Measurements from ENCODE around the gene WTIP. TPM values are rescaled to one million over a fixed set of nuclear protein-coding genes. Genes with fewer than 3 reads are reported as not detected.

WTIP gene
- total RNA-seq, 1 experiment from 2014 or later: 58.0 TPM

DNA sequence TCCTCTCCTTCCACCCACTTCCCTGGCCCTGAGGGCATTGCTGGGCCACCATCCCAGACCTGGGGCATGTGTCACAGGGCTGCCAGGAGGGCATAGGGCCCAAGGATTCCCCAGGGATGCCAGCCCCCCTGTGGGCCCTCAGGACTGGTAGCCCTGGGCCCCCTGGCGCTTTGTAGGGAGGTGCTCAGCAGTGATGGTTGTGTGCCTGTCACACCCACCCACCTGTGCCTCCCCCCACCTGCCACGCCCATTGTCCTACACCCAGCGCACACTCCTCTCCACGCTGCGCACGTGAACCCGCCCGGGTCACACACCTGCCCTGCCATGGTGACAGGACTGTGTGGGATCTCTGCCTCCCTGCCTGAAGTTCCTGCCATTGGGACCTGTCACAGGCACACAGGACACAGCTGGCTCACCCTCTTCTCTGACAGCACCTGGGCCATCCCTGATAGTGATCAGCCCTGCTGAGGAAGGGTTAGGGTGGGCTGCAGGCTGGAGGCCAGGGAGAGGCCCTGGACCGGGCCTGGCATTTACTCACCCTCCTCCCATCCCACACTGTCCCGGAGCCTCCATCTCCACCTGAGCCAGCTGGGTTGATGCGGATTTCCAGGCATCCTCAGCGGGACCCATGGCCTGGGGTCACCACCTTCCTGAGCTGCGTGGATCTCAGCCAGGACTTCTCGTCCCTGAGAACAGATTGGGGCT lies 23.9 kb downstream of the WTIP start:
- ChIA-PET CTCF (no interaction called here), POLR2A (no interaction called here)
- Mint-ChIP-seq H3K4me1 (ENCODE audit: low read depth, unreplicated experiment) (peaks cover 12% of the 10 kb centered on the region), H3K4me3 (ENCODE audit: unreplicated experiment) (no peak overlapping the region), H3K27me3 (ENCODE audit: insufficient read depth, unreplicated experiment) (no peaks in the 10 kb centered on the region), H3K36me3 (ENCODE audit: insufficient read depth, unreplicated experiment) (peaks cover 66% of the 10 kb centered on the region), H3K27ac (ENCODE audit: unreplicated experiment) (peak overlapping the region; percentile 76), H3K9me3 (ENCODE audit: unreplicated experiment) (peaks cover 11% of the 10 kb centered on the region)
- no peak for DNase-seq
- TF ChIP-seq CTCF (IDR thresholded peaks at IDR 0.05; ENCODE audit: insufficient read depth in 1 of 2, low read depth in 1 of 2, low read length in 1 of 2, severe bottlenecking in 1 of 2, unreplicated experiment in 1 of 2): no peak
- BruUV-seq (replicated peaks): no TSS peak
- Histone ChIP-seq H3K4me1 (peaks cover 4% of the 10 kb centered on the region; the same call in 1 of the 2 replicates), H3K27me3 (replicated peaks; ENCODE audit: control insufficient read depth, insufficient read depth, low read length) (no peaks in the 10 kb centered on the region), H3K36me3 (ENCODE audit: control insufficient read depth, insufficient read depth, low read length) (no peaks in the 10 kb centered on the region; the same call in 1 of the 2 replicates), H3K9me3 (peaks cover 11% of the 10 kb centered on the region), H3K4me3 (ENCODE audit: low read depth, low read length) (no peak overlapping the region)
- intact Hi-C loops (cut with micrococcal nuclease; ENCODE audit: unreplicated experiment): no loop called here

DNA sequence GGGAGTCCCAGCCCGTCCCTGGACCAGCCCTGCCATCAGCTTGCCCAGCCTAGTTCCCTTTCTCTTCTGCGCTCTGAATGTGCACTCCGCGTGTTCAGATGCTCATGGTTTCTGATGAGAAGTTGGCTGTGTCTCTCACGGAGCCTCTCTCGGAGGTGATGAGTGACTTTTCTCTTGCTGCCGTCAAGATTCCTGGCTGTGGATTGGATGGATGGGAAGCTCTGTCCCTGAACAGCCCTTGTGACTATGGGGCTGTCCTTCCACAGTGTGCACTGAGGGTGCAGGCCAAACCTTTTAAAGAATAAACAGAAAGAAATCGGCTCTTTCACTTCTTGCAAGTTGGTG lies 24.4 kb downstream of the WTIP start:
- Mint-ChIP-seq H3K4me3 (ENCODE audit: unreplicated experiment) (no peak overlapping the region), H3K27me3 (ENCODE audit: insufficient read depth, unreplicated experiment) (no peaks in the 10 kb centered on the region), H3K9me3 (ENCODE audit: unreplicated experiment) (peaks cover 11% of the 10 kb centered on the region), H3K27ac (ENCODE audit: unreplicated experiment) (peak overlapping the region; percentile 76), H3K4me1 (ENCODE audit: low read depth, unreplicated experiment) (peaks cover 12% of the 10 kb centered on the region), H3K36me3 (ENCODE audit: insufficient read depth, unreplicated experiment) (peaks cover 69% of the 10 kb centered on the region)
- Histone ChIP-seq H3K27me3 (replicated peaks; ENCODE audit: control insufficient read depth, insufficient read depth, low read length) (no peaks in the 10 kb centered on the region), H3K4me3 (ENCODE audit: low read depth, low read length) (no peak overlapping the region), H3K4me1 (peaks cover 4% of the 10 kb centered on the region; the same call in 1 of the 2 replicates), H3K9me3 (peaks cover 16% of the 10 kb centered on the region), H3K36me3 (ENCODE audit: control insufficient read depth, insufficient read depth, low read length) (no peaks in the 10 kb centered on the region; the same call in 1 of the 2 replicates)
- ChIA-PET CTCF (no interaction called here), POLR2A (no interaction called here)
- intact Hi-C loops (cut with micrococcal nuclease; ENCODE audit: unreplicated experiment): no loop called here
- no TSS peak for BruUV-seq (replicated peaks)
- no peak for DNase-seq
- no peak for TF ChIP-seq CTCF (IDR thresholded peaks at IDR 0.05; ENCODE audit: insufficient read depth in 1 of 2, low read depth in 1 of 2, low read length in 1 of 2, severe bottlenecking in 1 of 2, unreplicated experiment in 1 of 2)

GRCh38 chr19:34507414-34508067 lies 26.0 kb downstream of the WTIP start:
- peaks cover 63% of the 10 kb centered on the region for H3K36me3 Mint-ChIP-seq (ENCODE audit: insufficient read depth, unreplicated experiment)
- H3K9me3 ChIP-seq: peaks cover 21% of the 10 kb centered on the region
- BruUV-seq (replicated peaks): TSS peak; percentile 14
- ChIA-PET CTCF (no interaction called here), POLR2A (no interaction called here)
- H3K4me3 Mint-ChIP-seq (ENCODE audit: unreplicated experiment): no peak overlapping the region
- H3K27me3 ChIP-seq (replicated peaks; ENCODE audit: control insufficient read depth, insufficient read depth, low read length): no peaks in the 10 kb centered on the region
- no peaks in the 10 kb centered on the region for H3K27me3 Mint-ChIP-seq (ENCODE audit: insufficient read depth, unreplicated experiment)
- H3K27ac Mint-ChIP-seq (ENCODE audit: unreplicated experiment): no peak overlapping the region
- H3K4me1 Mint-ChIP-seq (ENCODE audit: low read depth, unreplicated experiment): peaks cover 12% of the 10 kb centered on the region
- no peak for TF ChIP-seq CTCF (IDR thresholded peaks at IDR 0.05; ENCODE audit: insufficient read depth in 1 of 2, low read depth in 1 of 2, low read length in 1 of 2, severe bottlenecking in 1 of 2, unreplicated experiment in 1 of 2)
- H3K4me3 ChIP-seq (ENCODE audit: low read depth, low read length): no peak overlapping the region
- no peaks in the 10 kb centered on the region; the same call in 1 of the 2 replicates for H3K36me3 ChIP-seq (ENCODE audit: control insufficient read depth, insufficient read depth, low read length)
- intact Hi-C loops (cut with micrococcal nuclease; ENCODE audit: unreplicated experiment): no loop called here
- H3K4me1 ChIP-seq: no peaks in the 10 kb centered on the region
- H3K9me3 Mint-ChIP-seq (ENCODE audit: unreplicated experiment): peaks cover 11% of the 10 kb centered on the region
- no peak for DNase-seq
